ENCODE results near the gene GATM.

Gene GATM

DNA sequence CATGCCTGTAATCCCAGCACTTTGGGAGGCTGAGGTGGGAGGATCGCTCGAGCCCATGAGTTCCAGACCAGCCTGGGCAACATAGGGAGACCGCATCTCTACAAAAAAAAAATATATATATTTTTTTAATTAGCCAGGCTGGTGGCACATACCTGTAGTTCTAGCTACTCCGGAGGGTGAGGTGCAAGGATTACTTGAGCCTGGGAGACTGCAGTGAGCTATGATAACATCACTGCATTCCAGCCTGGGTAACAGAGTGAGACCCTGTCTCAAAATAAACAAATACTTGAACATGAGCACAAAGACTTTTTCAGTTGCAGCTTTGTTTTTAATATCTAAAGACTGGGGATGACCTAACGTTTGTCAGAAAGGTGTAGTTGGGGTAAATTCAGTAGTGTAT is 31.3 kb upstream of the GATM start:
- H3K4me3 ChIP-seq (replicated peaks; ENCODE audit: low read depth, low read length) = no peak overlapping the region
- TF ChIP-seq, protein P1, sequence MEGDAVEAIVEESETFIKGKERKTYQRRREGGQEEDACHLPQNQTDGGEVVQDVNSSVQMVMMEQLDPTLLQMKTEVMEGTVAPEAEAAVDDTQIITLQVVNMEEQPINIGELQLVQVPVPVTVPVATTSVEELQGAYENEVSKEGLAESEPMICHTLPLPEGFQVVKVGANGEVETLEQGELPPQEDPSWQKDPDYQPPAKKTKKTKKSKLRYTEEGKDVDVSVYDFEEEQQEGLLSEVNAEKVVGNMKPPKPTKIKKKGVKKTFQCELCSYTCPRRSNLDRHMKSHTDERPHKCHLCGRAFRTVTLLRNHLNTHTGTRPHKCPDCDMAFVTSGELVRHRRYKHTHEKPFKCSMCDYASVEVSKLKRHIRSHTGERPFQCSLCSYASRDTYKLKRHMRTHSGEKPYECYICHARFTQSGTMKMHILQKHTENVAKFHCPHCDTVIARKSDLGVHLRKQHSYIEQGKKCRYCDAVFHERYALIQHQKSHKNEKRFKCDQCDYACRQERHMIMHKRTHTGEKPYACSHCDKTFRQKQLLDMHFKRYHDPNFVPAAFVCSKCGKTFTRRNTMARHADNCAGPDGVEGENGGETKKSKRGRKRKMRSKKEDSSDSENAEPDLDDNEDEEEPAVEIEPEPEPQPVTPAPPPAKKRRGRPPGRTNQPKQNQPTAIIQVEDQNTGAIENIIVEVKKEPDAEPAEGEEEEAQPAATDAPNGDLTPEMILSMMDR (IDR thresholded peaks at IDR 0.05; ENCODE audit: low read length, missing control alignments) = no peak
- DNase-seq (ENCODE audit: low read depth) = no peak

DNA sequence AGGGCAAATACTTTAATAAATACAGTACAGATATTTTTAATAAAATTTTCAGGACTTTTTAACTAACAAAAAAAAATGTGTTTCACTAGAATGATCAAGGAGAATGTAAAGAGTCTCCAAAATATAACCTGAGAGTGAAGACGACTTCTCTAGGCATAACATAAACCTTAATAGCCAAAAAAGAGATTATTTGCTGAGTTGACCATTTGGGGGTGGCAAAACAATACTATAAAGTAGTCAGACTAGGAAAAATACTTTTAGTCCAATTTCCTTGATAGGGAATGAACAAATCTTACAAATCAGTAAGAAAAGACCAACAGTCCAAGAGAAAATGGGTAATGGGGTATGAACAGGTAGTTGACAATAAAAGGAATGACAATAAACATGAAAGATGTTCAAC is 29.4 kb upstream of the GATM start:
- TF ChIP-seq, protein P1 (IDR thresholded peaks at IDR 0.05; ENCODE audit: low read length, missing control alignments) = no peak
- DNase-seq (ENCODE audit: low read depth) = no peak
- no peak overlapping the region for H3K4me3 ChIP-seq (replicated peaks; ENCODE audit: low read depth, low read length)

DNA sequence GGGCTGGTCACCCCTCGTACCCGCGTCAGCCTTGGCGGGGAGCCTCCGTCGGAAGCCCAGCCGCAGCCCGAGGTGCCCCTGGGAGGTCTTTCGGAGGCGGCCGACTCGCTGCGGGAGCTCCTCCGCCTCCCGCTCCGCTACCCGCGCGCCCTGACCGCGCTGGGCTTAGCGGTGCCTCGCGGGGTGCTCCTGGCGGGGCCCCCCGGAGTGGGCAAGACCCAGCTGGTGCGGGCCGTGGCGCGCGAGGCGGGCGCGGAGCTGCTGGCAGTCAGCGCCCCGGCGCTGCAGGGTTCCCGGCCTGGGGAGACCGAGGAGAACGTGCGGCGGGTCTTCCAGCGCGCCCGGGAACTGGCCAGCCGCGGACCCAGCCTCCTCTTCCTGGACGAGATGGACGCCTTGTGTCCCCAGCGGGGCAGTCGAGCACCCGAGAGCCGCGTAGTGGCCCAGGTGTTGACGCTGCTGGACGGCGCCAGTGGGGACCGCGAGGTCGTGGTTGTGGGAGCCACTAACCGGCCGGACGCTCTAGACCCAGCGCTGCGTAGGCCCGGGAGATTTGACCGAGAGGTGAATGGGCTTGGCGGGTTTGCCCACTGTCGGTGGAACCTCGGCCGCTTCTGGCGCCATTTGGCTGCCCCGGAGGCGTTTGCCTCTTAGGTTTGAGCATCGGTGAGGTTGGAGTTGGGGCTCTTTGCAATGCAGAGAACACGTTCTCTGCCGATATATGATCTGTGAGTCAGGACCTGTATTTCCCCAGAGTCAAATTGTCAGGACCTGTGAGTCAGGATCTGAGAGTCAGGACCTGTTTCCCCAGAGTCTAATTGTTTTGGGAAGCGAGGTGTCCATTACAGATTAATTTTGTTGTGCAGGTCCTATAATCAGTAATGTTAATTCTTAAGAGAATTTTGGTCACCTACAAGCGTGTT is 24.9 kb upstream of the GATM start:
- DNase-seq (ENCODE audit: low read depth) = peak; percentile 39
- peak overlapping the region; percentile 92 for H3K4me3 ChIP-seq (replicated peaks; ENCODE audit: low read depth, low read length)
- TF ChIP-seq, protein P1 (IDR thresholded peaks at IDR 0.05; ENCODE audit: low read length, missing control alignments) = no peak

DNA sequence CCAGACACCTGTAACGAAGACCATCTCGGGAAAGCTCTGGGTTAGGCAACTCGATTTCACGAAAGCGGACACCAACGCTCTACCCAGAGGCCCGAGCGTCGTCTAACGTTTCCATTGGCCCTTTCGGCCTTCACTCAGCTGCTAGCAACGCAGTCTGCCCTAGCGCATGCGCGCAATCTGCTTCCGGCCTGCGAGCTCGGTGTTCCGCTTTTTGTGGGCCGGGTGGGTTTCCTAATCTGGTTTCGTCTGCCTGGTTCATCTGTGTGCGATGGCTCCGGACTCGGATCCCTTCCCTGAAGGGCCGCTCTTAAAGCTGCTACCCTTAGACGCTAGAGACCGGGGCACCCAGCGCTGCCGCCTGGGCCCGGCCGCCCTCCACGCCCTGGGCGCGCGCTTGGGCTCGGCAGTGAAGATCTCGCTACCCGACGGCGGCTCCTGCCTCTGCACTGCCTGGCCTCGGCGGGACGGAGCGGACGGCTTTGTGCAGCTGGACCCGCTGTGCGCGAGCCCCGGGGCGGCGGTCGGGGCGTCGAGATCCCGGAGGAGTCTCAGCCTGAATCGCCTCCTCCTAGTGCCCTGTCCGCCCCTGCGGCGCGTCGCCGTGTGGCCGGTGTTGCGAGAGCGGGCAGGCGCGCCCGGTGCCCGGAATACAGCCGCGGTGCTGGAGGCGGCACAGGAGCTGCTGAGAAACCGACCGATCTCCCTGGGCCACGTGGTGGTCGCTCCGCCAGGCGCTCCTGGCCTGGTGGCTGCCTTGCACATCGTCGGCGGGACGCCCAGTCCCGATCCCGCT is 24.0 kb upstream of the GATM start:
- TF ChIP-seq, protein P1 (IDR thresholded peaks at IDR 0.05; ENCODE audit: low read length, missing control alignments) = no peak
- peak; percentile 100 for DNase-seq (ENCODE audit: low read depth)
- peak overlapping the region; percentile 92 for H3K4me3 ChIP-seq (replicated peaks; ENCODE audit: low read depth, low read length)

DNA sequence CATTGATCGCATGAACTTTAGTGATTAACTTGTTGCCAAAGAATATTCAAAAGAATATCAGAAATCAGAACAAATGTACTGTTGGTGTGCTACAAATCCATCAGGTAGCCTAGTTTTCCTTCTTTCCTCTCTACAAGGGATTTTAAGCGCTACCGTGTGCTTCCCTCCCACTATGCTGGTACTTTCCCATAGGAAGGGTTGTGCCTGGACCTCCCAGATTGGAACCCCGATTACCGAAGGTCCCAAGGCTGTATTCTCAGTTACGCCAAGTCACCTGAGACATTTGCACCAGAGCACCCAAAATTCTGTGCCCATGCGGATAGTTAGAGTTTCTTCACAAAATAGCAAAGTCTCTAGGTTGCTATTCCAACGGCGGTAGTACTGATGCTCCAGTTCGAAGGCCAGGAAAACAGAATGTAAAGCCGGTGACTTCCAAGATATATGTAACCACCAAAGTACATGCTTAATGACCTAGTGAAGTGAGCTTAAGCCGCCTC is 23.4 kb upstream of the GATM start:
- DNase-seq (ENCODE audit: low read depth) = no peak
- TF ChIP-seq, protein P1 (IDR thresholded peaks at IDR 0.05; ENCODE audit: low read length, missing control alignments) = no peak
- peak overlapping the region; percentile 92 for H3K4me3 ChIP-seq (replicated peaks; ENCODE audit: low read depth, low read length)

DNA sequence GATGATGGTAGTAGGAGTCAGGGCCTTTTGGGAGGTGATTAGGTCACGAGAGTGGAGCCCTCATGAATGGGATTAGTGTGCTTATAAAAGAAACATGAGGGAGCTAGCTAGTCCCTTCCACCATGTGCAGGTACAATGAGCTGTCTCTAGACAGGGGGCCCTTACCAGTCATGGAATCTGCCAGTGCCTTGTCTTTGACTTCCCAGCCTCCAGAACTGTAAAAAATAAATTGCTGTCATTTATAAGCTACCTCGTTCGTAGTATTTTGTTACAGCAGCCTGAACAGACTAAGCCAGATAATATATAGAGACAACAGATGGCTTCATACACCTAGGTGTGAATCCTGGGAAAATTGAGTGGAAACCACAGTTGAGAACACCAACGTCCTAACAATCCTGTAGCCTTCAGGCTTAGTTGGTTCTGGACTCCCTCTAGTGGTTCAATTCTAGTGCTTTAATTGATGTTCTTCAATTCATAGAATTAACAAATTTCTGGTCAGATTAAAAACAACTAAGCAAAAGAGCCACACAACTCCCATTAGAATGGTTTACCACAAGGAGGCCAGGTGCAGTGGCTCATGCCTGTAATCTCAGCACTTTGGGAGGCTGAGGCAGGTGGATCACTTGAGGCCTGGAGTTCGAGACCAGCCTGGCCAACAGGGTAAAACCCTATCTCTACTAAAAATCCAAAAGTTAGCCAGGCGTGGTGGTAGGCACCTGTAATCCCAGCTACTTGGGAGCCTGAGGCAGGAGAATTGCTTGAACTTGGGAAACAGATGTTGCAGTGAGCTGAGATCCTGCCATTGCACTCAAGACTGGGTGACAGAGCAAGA is 21.3 kb upstream of the GATM start:
- H3K4me3 ChIP-seq (replicated peaks; ENCODE audit: low read depth, low read length) = no peak overlapping the region
- TF ChIP-seq, protein P1 (IDR thresholded peaks at IDR 0.05; ENCODE audit: low read length, missing control alignments) = peak; percentile 72
- DNase-seq (ENCODE audit: low read depth) = peak; percentile 76
